GM12878 (cell line): Measurements from ENCODE around the gene NSMCE3. TPM values are rescaled to one million over a fixed set of nuclear protein-coding genes. Genes with fewer than 3 reads are reported as not detected.
"Not testable (repeated sequence)": the region's sequence is repeated elsewhere in the genome, so short reads cannot be mapped to it uniquely, and the experiment has no call there.

Experiments used
- ATAC-seq: fragments of 200-7000 bp; cut with Tn5 transposase; 3 replicates; pipeline ENCODE4 v1.9.1; 2020; ENCODE audit warnings: mild to moderate bottlenecking, moderate library complexity
- BruUV-seq: library from RNA; stranded (reverse); fragments of 400-500 nt; replicated peaks from 2 replicates; lab custom pipeline; 2021; lab: Mats Ljungman, UMichigan
- CTCF ChIA-PET: fragments of 300-600 bp; sonication (Branson Sonifier 250); formaldehyde crosslinking; extraction: SDS; loops from one replicate; lab custom pipeline; 2021; ENCODE audit warnings: inconsistent platforms; lab: Yijun Ruan, JAX
- POLR2A ChIA-PET: fragments of 350-600 bp; formaldehyde crosslinking; extraction: SDS; loops from one replicate; lab custom pipeline; 2021; ENCODE audit warnings: inconsistent platforms; lab: Charles Lee
- RAD21 ChIA-PET: fragments of 300-600 bp; sonication (Branson Sonifier 250); formaldehyde crosslinking; loops from one replicate; lab custom pipeline; 2023; ENCODE audit warnings: antibody characterized with exemption; ENCODE audit not compliant: unreplicated experiment; lab: Charles Lee
- SMC1A ChIA-PET: fragments of 300-600 bp; sonication (Branson Sonifier 250); formaldehyde crosslinking; loops from one replicate; lab custom pipeline; 2023; ENCODE audit not compliant: unreplicated experiment, uncharacterized antibody; lab: Charles Lee
- DNase-seq: peaks from one replicate; pipeline ENCODE4 v3.0.0-alpha.2; 2011; ENCODE audit warnings: low read depth, low spot score
- FAIRE-seq: peaks from 3 replicates; lab custom pipeline; 2011; peaks lifted over from hg19 to GRCh38; lab: Jason Lieb, UNC
- H2AFZ ChIP-seq: 2 replicates; pipeline ENCODE4 v1.6.0; 2011; ENCODE audit warnings: low read depth, low read length, control low read depth; ENCODE audit not compliant: control insufficient read depth
- H3K27ac ChIP-seq: 2 replicates; pipeline ENCODE4 v1.5.1; 2011; ENCODE audit warnings: control low read depth; ENCODE audit not compliant: control insufficient read depth, insufficient read depth
- H3K27me3 ChIP-seq, 2 experiments: replicated peaks in 1 of 2; 2 replicates each; pipeline versions ENCODE4 v1.6.0 to v1.6.1; 2011; ENCODE audit warnings: low read length in 1 of 2; ENCODE audit not compliant: control insufficient read depth in 2 of 2, insufficient read depth in 2 of 2
- H3K36me3 ChIP-seq, 2 experiments: 2 replicates each; pipeline ENCODE4 v1.5.1; 2011; ENCODE audit warnings: low read length in 1 of 2; ENCODE audit not compliant: control insufficient read depth in 2 of 2, insufficient read depth in 2 of 2
- H3K4me1 ChIP-seq: 2 replicates; pipeline ENCODE4 v1.6.1; 2011; ENCODE audit warnings: mild to moderate bottlenecking, low read length, moderate library complexity, mixed read lengths; ENCODE audit not compliant: control insufficient read depth, insufficient read depth
- H3K4me2 ChIP-seq: 2 replicates; pipeline ENCODE4 v1.6.0; 2011; ENCODE audit warnings: control low read depth; ENCODE audit not compliant: control insufficient read depth, insufficient read depth
- H3K4me3 ChIP-seq: fragments of 200-600 bp; sonication (generic); 2 replicates; pipeline ENCODE4 v1.5.1; 2016
- H3K79me2 ChIP-seq: 2 replicates; pipeline ENCODE4 v1.6.0; 2011; ENCODE audit warnings: low read length; ENCODE audit not compliant: control insufficient read depth, insufficient read depth
- H3K9ac ChIP-seq: 2 replicates; pipeline ENCODE4 v1.8.0; 2011; ENCODE audit warnings: low read length, control low read depth, mixed read lengths; ENCODE audit not compliant: control insufficient read depth, insufficient read depth
- H3K9me3 ChIP-seq: replicated peaks from 3 replicates; pipeline ENCODE4 v1.5.1; 2011; ENCODE audit warnings: mild to moderate bottlenecking, low read length; ENCODE audit not compliant: control insufficient read depth, insufficient read depth
- H4K20me1 ChIP-seq: 2 replicates; pipeline ENCODE4 v1.6.0; 2011; ENCODE audit not compliant: control insufficient read depth, insufficient read depth
- CREB1 ChIP-seq: IDR thresholded peaks from 2 replicates; pipeline ENCODE4 v1.6.1; 2012; ENCODE audit warnings: low read depth, mild to moderate bottlenecking, inconsistent platforms
- EGR1 ChIP-seq, 2 experiments: IDR thresholded peaks; 1 replicate in 1 of 2; 2 replicates in 1 of 2; pipeline ENCODE4 v1.6.1; 2011 to 2012; ENCODE audit warnings: low read depth in 2 of 2, low read length in 2 of 2, borderline replicate concordance in 1 of 2, mild to moderate bottlenecking in 1 of 2, moderate library complexity in 1 of 2
- WGBS: methylation state at CpG from one replicate; pipeline ENCODE4 v1.1.6; 2016; ENCODE audit warnings: low lambda C conversion rate; ENCODE audit not compliant: insufficient replicate concordance, insufficient coverage; ENCODE audit errors: missing lambda C conversion rate; 5-methylcytosine and 5-hydroxymethylcytosine counted together
- in situ Hi-C: fragments of 300-500 bp; cut with MboI; formaldehyde crosslinking; loops from 9 replicates; pipeline ENCODE4 v1.14.3; 2018; ENCODE audit warnings: mixed read lengths
- intact Hi-C: fragments of 100-400 bp; cut with micrococcal nuclease; formaldehyde crosslinking; loops from one replicate; pipeline ENCODE4 v1.14.2; 2022; ENCODE audit not compliant: unreplicated experiment
- polyA plus RNA-seq, 11 experiments: library from polyadenylated mRNA; depleted of rRNA in 4 of 11; unstranded in 6 of 11; stranded (reverse) in 5 of 11; fragments of >200 nt; fragmentation: Nextera tagmentation in 4 of 11; fragmentation: Illumina TruSeq in 1 of 11; extraction: Ambion mirVana in 4 of 11; extraction: Trizol in 1 of 11; gene quantifications; 1 replicate in 1 of 11; 2 replicates in 10 of 11; pipeline versions ENCODE4 v1.2.1 to v1.2.3, GENCODE V29; 2011 to 2016; ENCODE audit warnings: inconsistent platforms in 2 of 11, missing spikeins in 2 of 11, low read depth in 1 of 11
- total RNA-seq, 4 experiments: library from RNA; depleted of rRNA in 3 of 4; stranded (reverse); fragments of >200 nt in 3 of 4; fragmentation: Illumina TruSeq in 1 of 4; extraction: Trizol in 1 of 4; gene quantifications; 2 replicates each; pipeline versions ENCODE4 v1.2.1 to v1.2.3, GENCODE V29; 2013 to 2021

The NSMCE3 gene
- total and polyA plus RNA-seq, 10 of the 15 experiments (the other 5 are each of a cell fraction or from before 2014, with no cell fraction given), result 3.7 to 30.0 (median 19.2) TPM

DNA sequence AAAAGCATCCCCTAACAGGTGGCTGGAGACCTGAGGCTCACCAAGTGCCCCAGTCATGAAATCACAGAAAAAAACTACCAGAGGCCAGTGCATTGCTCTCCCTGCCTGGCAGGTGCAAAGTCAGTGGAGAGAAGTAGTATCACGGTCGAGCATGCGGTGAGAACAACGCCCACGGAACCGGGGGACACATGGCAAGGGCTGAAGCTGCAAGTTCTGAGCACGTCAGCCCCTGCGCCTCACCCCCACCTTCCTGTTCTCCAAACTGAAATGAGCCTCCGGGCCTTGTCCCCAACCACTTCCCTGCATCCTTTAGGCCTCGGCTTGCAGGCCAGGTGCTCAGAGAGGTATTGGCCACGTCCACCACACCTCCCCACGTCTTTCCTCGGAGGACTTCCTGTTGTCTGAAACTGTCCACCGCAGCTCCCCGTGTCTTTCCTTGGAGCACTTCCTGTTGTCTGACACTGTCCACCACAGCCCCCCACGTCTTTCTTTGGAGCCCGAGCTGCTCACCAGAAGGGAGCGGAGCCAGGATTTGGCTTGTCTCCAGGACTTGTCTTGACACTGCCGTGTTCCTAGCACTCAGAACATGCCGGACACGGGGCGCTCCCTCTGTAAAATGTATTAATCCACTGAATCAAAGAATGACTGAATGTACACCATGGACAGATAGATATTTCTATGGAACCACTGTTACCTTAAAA, 43.9 kb downstream of the NSMCE3 start:
- ATAC-seq (no peak), FAIRE-seq (no peak), DNase-seq (no peak)
- Histone ChIP-seq H3K9ac (no peak overlapping the region), H3K4me3 (no peak overlapping the region), H3K36me3 (no peaks in the 10 kb centered on the region), H2AFZ (no peak overlapping the region), H3K4me2 (no peak overlapping the region), H3K4me1 (no peaks in the 10 kb centered on the region), H3K9me3 (no peaks in the 10 kb centered on the region; the same call in 2 of the 3 replicates), H3K27ac (no peak overlapping the region), H3K79me2 (no peaks in the 10 kb centered on the region), H3K27me3 (no peaks in the 10 kb centered on the region; a peak in 1 of 4 replicates), H4K20me1 (no peaks in the 10 kb centered on the region)
- 58% methylated on average over 22 of the region's 22 CpGs for WGBS
- no peak for TF ChIP-seq CREB1
- peak in 1 of 2 experiments; percentile 38; a peak in 1 of 3 replicates for TF ChIP-seq EGR1 (IDR thresholded peaks at IDR 0.05; ENCODE audit: borderline replicate concordance in 1 of 2, low read depth in 2 of 2, low read length in 2 of 2)
- CTCF ChIA-PET, result no interaction called here
- intact Hi-C loops, result no loop called here
- RAD21 ChIA-PET, result no interaction called here
- in situ Hi-C loops, result loop anchor here (10.0 kb wide), 1 partner anchor 61 kb away; no protein-coding TSS in a partner anchor
- SMC1A ChIA-PET, result no interaction called here
- no TSS peak for BruUV-seq
- POLR2A ChIA-PET, result no interaction called here

DNA sequence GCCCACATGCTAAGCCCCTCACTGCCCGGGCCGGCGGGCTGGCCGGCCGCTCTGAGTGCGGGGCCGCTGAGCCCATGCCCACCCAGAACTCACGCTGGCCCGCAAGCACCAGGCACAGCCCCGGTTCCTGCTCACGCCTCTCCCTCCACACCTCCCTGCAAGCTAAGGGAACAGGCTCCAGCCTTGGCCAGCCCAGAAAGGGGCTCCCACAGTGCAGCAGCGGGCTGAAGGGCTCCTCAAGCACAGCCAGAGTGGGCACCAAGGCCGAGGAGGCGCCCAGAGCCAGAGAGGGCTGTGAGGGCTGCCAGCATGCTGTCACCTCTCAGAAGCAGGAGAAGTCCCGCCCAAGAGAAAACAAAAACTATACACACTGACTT, 44.6 kb downstream of the NSMCE3 start:
- FAIRE-seq, ATAC-seq, H3K9me3 ChIP-seq, H3K4me3 ChIP-seq, H3K9ac ChIP-seq, H3K79me2 ChIP-seq, CTCF ChIA-PET, H3K4me1 ChIP-seq, intact Hi-C loops, H3K36me3 ChIP-seq, H2AFZ ChIP-seq, H3K4me2 ChIP-seq, BruUV-seq, H3K27ac ChIP-seq, DNase-seq, H3K27me3 ChIP-seq, H4K20me1 ChIP-seq, SMC1A ChIA-PET, RAD21 ChIA-PET, POLR2A ChIA-PET: not testable (repeated sequence)
- in situ Hi-C loops, result loop anchor here (10.0 kb wide), 1 partner anchor 60 kb away; no protein-coding TSS in a partner anchor
- 55% methylated on average over 15 of the region's 15 CpGs for WGBS

DNA sequence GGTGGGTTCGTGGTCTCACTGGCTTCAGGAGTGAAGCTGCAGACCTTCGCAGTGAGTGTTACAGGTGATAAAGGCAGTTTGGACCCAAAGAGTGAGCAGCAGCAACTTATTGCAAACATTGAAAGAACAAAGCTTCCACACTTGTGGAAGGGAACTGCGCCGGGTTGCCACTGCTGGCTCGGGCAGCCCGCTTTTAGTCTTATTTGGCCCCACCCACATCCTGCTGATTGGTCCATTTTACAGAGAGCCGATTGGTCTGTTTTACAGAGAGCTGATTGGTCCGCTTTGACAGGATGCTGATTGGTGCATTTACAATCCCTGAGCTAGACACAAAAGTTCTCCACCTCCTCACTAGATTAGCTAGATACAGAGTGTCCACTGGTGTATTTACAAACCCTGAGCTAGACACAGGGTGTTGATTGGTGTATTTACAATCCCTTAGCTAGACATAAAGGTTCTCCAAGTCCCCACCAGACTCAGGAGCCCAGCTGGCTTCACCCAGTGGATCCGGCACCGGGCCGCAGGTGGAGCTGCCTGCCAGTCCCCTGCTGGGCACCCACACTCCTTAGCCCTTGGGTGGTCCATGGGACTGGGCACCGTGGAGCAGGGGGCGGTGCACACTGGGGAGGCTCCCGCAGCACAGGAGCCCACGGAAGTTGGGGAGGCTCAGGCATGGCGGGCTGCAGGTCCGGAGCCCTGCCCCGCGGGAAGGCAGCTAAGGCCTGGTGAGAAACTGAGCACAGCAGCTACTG, 45.2 kb downstream of the NSMCE3 start:
- 59% methylated on average over 12 of the region's 19 CpGs for WGBS
- BruUV-seq, result not testable (repeated sequence)
- in situ Hi-C loops, result loop anchor here (10.0 kb wide), 1 partner anchor 60 kb away; no protein-coding TSS in a partner anchor

More for the DNA sequence above, 45.2 kb downstream of the NSMCE3 start:
- SMC1A ChIA-PET, H4K20me1 ChIP-seq, H3K9me3 ChIP-seq, H3K4me3 ChIP-seq, H3K4me1 ChIP-seq, POLR2A ChIA-PET, H3K27ac ChIP-seq, H3K36me3 ChIP-seq, H2AFZ ChIP-seq, H3K4me2 ChIP-seq, DNase-seq, FAIRE-seq, H3K27me3 ChIP-seq, H3K9ac ChIP-seq, ATAC-seq, intact Hi-C loops, CTCF ChIA-PET, RAD21 ChIA-PET, H3K79me2 ChIP-seq: not testable (repeated sequence)
